Upper lobe of right lung (tissue), 1 donor: ENCODE data around the gene BMP3. TPM values are rescaled to one million over a fixed set of nuclear protein-coding genes. Genes with fewer than 3 reads are reported as not detected.

Experiments
- ATAC-seq: fragments of 200-7000 bp; cut with Tn5 transposase; one replicate; pipeline ENCODE4 v1.9.1; 2020; ENCODE audit warnings: mild to moderate bottlenecking, moderate library complexity
- DNase-seq: peaks from one replicate; pipeline ENCODE4 v3.0.0-alpha.2; 2020
- H3K27ac ChIP-seq: fragments of 200-600 bp; one replicate; pipeline ENCODE4 v1.8.0; 2022
- H3K27me3 ChIP-seq: fragments of 200-600 bp; one replicate; pipeline ENCODE4 v1.8.0; 2022; ENCODE audit warnings: mild to moderate bottlenecking
- H3K36me3 ChIP-seq: fragments of 200-600 bp; one replicate; pipeline ENCODE4 v1.8.0; 2022
- H3K4me1 ChIP-seq: fragments of 200-600 bp; one replicate; pipeline ENCODE4 v1.8.0; 2022
- H3K4me3 ChIP-seq: fragments of 200-600 bp; one replicate; pipeline ENCODE4 v1.8.0; 2022; ENCODE audit warnings: mild to moderate bottlenecking
- H3K9me3 ChIP-seq: fragments of 200-600 bp; one replicate; pipeline ENCODE4 v1.8.0; 2022
- CTCF ChIP-seq: fragments of 200-600 bp; IDR thresholded peaks from one replicate; pipeline ENCODE4 v1.8.0; 2022; ENCODE audit warnings: antibody characterized with exemption
- intact Hi-C: fragments of 100-400 bp; cut with DNase I; formaldehyde crosslinking; loops from one replicate; pipeline ENCODE4 v1.11.0; 2022
- total RNA-seq: library from RNA; stranded (reverse); fragmentation: NEBNext Ultra II Directional; extraction: Animal tissue kit (Norgen Biotek cat#: 25700); gene quantifications from one replicate; pipeline ENCODE4 v1.2.1, GENCODE V29; 2021
- donor health status: DM: no; HTN: yes; CAD: no; lungs with severe emphysema.

BMP3 gene
- total RNA-seq, 1 donor from 2014 or later = 15.5 TPM

GRCh38 chr4:81023484-81023883, 7.0 kb upstream of the BMP3 start:
- Histone ChIP-seq H3K36me3 (no peaks in the 10 kb centered on the region), H3K4me1 (peaks cover 4% of the 10 kb centered on the region), H3K4me3 (no peak overlapping the region), H3K27ac (no peak overlapping the region), H3K9me3 (no peaks in the 10 kb centered on the region), H3K27me3 (no peaks in the 10 kb centered on the region)
- DNase-seq = no peak
- no peak for TF ChIP-seq CTCF
- ATAC-seq = no peak
- intact Hi-C loops = no loop called here

GRCh38 chr4:81030981-81031791, 678 bp downstream of the BMP3 start:
- ATAC-seq (peak; percentile 62), DNase-seq (peak; percentile 71)
- Histone ChIP-seq H3K36me3 (no peaks in the 10 kb centered on the region), H3K4me1 (peaks cover 7% of the 10 kb centered on the region), H3K27ac (peak overlapping the region; percentile 63), H3K9me3 (no peaks in the 10 kb centered on the region), H3K4me3 (peak overlapping the region; percentile 49), H3K27me3 (peaks cover 35% of the 10 kb centered on the region)
- intact Hi-C loops = no loop called here
- TF ChIP-seq CTCF = no peak

GRCh38 chr4:81031796-81032551, 1.5 kb downstream of the BMP3 start:
- no peak for TF ChIP-seq CTCF
- ATAC-seq (no peak), DNase-seq (no peak)
- Histone ChIP-seq H3K4me3 (peak overlapping the region; percentile 49), H3K9me3 (no peaks in the 10 kb centered on the region), H3K4me1 (peaks cover 7% of the 10 kb centered on the region), H3K27ac (peak overlapping the region; percentile 63), H3K27me3 (peaks cover 35% of the 10 kb centered on the region), H3K36me3 (no peaks in the 10 kb centered on the region)
- intact Hi-C loops = no loop called here

GRCh38 chr4:81032771-81033684, 2.5 kb downstream of the BMP3 start:
- intact Hi-C loops = no loop called here
- H3K27me3 ChIP-seq = peaks cover 35% of the 10 kb centered on the region
- DNase-seq (no peak), ATAC-seq (peak; percentile 23)
- peaks cover 7% of the 10 kb centered on the region for H3K4me1 ChIP-seq
- H3K9me3 ChIP-seq = no peaks in the 10 kb centered on the region
- no peak overlapping the region for H3K27ac ChIP-seq
- no peak for TF ChIP-seq CTCF
- H3K4me3 ChIP-seq = peak overlapping the region; percentile 49
- no peaks in the 10 kb centered on the region for H3K36me3 ChIP-seq

GRCh38 chr4:81038636-81039350, 8.3 kb downstream of the BMP3 start:
- no peak for TF ChIP-seq CTCF
- no peaks in the 10 kb centered on the region for H3K27me3 ChIP-seq
- intact Hi-C loops = no loop called here
- DNase-seq (no peak), ATAC-seq (no peak)
- H3K4me3 ChIP-seq = no peak overlapping the region
- no peaks in the 10 kb centered on the region for H3K9me3 ChIP-seq
- no peaks in the 10 kb centered on the region for H3K4me1 ChIP-seq
- peak overlapping the region; percentile 6 for H3K27ac ChIP-seq
- H3K36me3 ChIP-seq = no peaks in the 10 kb centered on the region
